GM19438 (cell line): ENCODE results near the gene ZNF91.
A peak's percentile ranks its signal among the peaks of the same experiment; 100 is the strongest.
"Not testable (repeated sequence)": the region's sequence is repeated elsewhere in the genome, so short reads cannot be mapped to it uniquely, and the experiment has no call there.

ENCODE experiments used
- ATAC-seq: cut with Tn5 transposase; IDR thresholded peaks from one replicate; pipeline ENCODE4 v1.9.1; 2021; ENCODE audit warnings: low read depth; ENCODE audit not compliant: unreplicated experiment

ZNF91 gene

DNA sequence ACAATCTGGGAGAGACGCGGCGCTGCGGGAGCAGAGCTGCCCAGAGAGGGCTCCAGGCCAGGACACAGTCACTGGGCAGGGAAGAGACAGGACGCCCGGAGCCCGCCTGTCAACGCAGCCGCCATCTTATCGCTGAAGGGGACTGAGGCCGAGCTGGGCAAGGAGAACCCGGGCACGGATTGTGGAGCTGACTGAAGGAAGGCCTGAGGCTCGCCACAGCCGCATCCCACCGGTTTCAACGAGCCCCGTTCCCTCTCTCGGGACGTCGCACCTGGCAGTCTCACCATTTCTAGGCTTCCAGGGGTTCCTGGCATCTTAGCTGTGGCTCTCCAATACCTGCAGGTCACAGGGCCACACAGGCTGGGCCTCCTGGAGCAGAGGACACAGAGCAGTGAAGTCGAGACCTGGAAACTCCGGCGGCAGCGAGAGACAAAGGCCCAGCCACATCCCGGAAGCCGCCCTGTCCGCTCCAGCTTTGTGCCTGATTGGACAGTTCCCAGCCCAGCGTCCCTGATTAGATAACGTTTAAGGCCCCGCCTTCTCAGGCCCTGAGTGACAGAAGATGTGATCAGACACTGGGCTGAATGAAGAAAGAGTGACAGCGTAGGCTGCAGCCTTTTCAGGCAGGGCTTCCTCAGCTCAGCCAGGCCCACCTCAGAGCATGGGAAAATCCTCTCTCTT is at the start of gene ZNF91:
Gene ZNF91 (minus strand): TSS at position 431 of the 681 bp plus-strand sequence. CDS start 117 bp downstream, at position 314.
- peak; percentile 93 for ATAC-seq

GRCh38 chr19:23440791-23441190 is 45.5 kb upstream of the ZNF91 start:
- no peak for ATAC-seq

- no peak for ATAC-seq
Measured at GRCh38 chr19:23440207-23440606, 44.9 kb upstream of the ZNF91 start.

DNA sequence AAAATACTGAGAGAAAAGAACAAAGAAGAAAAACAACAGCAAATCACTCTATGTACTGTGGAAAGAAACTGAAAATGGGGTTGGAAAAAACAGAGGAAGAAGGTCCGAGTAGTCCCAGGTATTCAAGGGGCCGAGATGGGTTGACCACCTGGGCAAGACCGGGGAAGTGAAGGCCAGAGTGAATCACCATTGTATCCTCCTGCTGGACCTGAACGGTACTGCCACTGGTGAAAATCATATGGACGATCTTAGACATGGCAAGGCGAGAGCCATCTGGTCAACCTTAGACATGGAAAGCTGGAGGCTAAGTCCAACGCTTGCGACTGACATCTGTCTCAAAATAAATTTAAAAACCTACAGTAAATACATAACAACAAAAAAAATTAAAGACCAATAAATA is 44.4 kb upstream of the ZNF91 start:
- no peak for ATAC-seq

- ATAC-seq, result no peak
Measured at GRCh38 chr19:23437901-23438300, 42.6 kb upstream of the ZNF91 start.

GRCh38 chr19:23436944-23437343 is 41.7 kb upstream of the ZNF91 start:
- no peak for ATAC-seq

DNA sequence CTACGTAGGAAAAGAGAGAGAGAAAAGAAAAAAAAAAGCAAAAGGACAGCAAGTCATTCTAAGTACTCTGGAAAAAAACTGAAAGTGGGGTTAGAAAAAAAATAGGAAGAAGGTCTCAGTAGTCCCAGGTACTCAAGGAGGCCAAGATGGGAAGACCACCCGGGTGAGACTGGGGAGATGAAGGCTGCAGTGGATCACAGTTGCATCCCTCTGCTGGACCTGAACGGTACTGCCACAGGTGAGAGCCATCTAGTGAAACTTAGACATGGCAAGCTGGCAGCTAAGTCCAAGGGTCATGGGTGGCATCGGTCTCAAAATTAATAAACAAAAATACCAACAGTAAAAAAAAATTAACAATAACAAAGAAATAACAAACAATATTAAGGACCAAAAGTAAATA is 41.0 kb upstream of the ZNF91 start:
- ATAC-seq, result no peak

- no peak for ATAC-seq
Measured at GRCh38 chr19:23420824-23421223, 25.6 kb upstream of the ZNF91 start.

DNA sequence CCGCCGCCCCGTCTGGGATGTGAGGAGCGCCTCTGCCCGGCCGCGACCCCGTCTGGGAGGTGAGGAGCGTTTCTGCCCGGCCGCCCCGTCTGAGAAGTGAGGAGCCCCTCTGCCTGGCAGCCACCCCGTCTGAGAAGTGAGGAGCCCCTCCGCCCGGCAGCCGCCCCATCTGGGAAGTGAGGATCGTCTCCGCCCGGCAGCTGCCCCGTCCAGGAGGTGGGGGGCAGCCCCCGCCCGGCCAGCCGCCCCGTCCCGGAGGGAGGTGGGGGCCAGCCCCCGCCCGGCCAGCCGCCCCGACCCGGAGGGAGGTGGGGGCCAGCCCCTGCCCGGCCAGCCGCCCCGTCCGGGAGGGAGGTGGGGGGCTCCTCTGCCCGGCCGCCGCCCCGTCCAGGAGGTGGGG is 24.0 kb upstream of the ZNF91 start:
- ATAC-seq, result not testable (repeated sequence)

DNA sequence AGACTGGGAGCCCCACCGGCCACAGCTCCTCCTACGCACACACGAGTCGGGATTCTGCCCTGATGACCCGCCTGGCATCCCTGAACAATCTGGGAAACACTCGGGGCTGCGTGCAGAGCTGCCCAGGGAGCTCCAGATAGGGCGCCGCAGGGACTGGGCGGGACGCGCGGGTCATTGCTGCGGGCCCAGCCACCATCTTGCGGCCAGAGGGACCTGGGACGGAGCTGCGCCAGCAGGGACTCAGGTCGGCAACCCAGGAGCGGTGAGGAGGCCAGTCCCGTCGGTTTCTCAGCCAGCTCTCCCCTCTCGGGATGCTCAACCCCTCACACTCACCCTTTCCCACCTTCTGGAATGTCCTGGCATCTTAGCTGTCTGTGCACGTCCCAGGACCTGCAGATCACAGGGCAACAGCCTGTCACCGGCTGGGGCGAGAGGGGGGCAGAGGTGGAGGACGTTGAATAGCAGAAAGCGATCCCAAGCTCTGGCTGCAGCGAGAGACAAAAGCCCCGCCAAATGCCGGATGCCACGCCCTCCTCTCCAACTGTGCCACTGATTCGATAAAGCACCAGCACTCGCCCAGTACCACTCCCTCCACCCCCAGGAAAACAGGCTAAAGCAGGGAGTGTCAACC is 20.4 kb upstream of the ZNF91 start:
- ATAC-seq, result peak; percentile 75

GRCh38 chr19:23415034-23415433 is 19.8 kb upstream of the ZNF91 start:
- peak; percentile 22 for ATAC-seq

DNA sequence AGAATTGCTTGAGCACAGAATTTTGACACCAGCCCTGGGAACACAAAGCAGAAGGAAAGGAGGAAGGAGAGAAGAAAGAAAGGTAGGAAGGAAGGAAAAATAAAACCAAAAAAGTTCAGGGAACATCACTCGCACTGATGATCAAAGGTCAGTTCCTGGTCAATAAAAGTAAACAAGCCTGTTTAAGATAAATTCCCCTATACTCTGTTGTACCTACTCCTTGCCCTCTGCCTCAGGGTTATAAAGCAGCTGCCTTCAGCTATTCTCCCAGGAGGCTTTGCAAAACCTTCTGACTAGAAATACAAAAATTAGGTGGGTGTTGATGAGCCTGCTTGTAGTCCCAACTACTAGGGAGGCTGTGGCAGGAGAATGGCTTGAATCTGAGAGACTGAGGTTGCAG is 14.9 kb upstream of the ZNF91 start:
- ATAC-seq, result no peak

- no peak for ATAC-seq
Measured at GRCh38 chr19:23409392-23410048, 14.2 kb upstream of the ZNF91 start.

- ATAC-seq, result no peak
Measured at GRCh38 chr19:23407616-23408133, 12.4 kb upstream of the ZNF91 start.

- ATAC-seq, result no peak
Measured at GRCh38 chr19:23406721-23407120, 11.4 kb upstream of the ZNF91 start.

GRCh38 chr19:23406091-23406490 is 10.8 kb upstream of the ZNF91 start:
- no peak for ATAC-seq

GRCh38 chr19:23404676-23405075 is 9.4 kb upstream of the ZNF91 start:
- ATAC-seq, result no peak

- no peak for ATAC-seq
Measured at GRCh38 chr19:23403581-23404324, 8.5 kb upstream of the ZNF91 start.

GRCh38 chr19:23403052-23403451 is 7.8 kb upstream of the ZNF91 start:
- ATAC-seq, result no peak

DNA sequence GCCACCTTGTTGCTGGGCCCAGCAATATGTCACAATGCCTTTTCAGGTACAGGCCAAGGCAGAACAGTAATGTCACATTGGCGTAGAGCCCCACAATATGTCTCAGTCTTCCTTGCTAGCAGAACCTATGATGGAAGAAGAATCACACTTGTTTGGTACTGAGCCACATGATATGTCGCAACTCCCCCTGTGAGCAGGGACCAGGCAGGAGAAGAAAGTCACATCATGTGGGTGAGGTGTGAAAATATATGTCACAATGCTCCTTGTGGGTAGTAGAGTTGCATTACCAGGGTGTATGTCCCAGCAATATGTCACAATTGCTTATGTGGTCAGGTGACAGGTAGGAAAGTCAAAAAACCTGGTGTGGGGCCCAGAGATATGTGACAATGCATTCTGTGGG is 7.1 kb upstream of the ZNF91 start:
- ATAC-seq, result no peak

DNA sequence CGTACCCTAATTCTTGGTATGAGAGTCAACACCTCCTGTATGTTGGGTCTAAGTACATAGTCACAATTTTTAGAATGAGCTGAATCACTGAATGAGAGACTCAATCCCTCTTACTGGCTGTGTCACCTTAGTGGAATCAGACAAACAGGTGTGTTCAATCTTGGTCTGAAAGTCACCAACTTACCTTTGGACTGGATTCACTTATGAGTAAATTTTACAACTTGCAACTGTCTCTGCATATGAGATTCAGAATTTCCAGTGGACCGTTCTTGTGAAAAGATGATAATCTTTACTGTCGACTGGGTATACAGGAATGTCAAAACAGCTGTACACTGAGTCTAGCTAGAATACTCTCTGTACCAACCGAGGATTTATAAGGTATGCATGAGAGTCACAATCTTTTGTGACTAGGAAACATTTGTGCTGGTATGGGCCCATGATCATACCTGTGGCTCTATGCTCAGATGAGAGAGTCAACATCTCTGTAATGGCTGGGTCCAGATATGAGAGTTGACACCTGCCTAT is 5.9 kb upstream of the ZNF91 start:
- ATAC-seq, result no peak
